Mononuclear cell (primary cell): ENCODE data around the gene PRR23A. TPM values are rescaled to one million over a fixed set of nuclear protein-coding genes. Genes with fewer than 3 reads are reported as not detected.

ENCODE experiments used
- total RNA-seq: library from RNA; depleted of rRNA; stranded (reverse); fragments of >200 nt; gene quantifications from one replicate; pipeline ENCODE4 v1.2.3, GENCODE V29; 2012

Gene PRR23A
- total RNA-seq, 1 donor, result not detected

Other genes starting within 250 kb of the PRR23A start
- gene PIK3CB, start 171.3 kb downstream of the PRR23A start, total RNA-seq, result 21.2 TPM
- not detected for gene FOXL2, start 59.1 kb downstream of the PRR23A start, total RNA-seq
- under 0.01 TPM for gene FOXL2NB, start 59.1 kb downstream of the PRR23A start, total RNA-seq
- gene PRR23B, start 14.7 kb upstream of the PRR23A start, total RNA-seq, result not detected
- not detected for gene PRR23C, start 38.6 kb upstream of the PRR23A start, total RNA-seq